Right forelimb (tissue), 1 donor: ENCODE data around the gene RARG.

Experiments
- DNase-seq: peaks from one replicate; pipeline ENCODE4 v3.0.0-alpha.2; 2018

Gene RARG

DNA sequence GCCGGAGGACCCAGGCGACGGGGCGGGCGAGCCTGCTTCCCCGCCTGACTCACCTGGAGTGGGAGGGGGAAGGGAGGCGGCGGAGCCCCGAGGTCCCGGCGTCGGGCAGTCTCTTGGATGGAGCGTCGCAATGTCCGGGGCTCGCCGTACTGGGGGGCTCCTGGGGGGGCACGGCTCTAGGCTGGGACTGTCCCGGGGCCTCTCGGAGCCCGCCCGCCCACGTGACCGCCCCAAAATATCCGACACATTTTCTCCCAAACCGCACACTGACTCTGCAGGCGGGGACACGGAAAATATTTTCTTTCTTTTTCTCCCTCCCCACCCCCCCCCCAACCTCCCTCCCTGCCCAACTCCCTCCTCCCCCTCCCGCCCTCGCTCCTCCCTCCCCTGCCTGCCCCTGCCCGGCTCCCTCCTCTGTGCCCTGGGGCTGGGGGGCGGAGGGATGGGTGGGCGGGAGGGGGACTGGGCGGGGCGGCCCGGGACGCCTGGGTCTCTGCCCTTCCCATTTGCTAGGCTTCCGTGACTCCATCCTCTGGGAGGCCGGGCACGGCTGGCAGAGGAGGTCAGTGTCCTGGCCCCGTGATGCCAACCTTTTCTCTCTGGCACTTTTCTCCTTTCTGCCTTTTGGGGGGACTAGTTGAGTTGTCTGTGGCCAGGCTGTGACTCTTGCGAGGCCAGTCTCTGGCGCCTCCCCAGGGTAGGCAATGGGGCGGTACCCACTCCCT lies at the start of gene RARG:
RARG (minus strand) TSS at position 289 of the 725 bp plus-strand sequence. CDS start 4,664 bp downstream, outside the sequence.
- peak; percentile 85 for DNase-seq

DNA sequence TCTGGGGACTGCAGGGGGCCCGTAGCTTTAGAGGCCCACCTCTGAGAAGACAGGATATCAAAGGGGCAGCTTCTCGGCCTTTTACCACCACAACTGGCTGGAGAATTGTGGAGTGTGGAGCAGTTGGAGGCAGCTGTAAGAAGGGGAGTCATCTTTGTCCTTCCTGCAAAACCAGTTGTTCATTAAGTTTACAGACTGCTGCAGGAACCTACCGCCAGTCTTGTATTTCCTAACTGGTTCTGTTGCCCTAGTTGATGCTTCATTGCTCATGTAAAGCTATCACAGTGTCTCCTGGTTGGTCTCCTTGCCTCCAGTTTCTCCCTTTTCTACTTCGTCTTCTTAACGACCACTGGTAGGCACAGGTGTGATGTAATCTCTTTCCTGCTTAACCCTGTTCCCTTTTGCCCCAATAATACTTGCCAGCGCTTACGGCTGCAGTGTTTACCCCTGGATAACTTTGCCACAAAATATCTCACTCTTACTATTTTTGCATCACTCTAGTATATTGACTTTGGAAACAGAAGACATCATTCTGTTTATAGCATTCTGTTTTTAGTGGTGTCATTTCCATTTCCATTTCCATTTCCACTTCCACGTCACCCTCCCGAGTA lies 48.0 kb upstream of the RARG start:
- no peak for DNase-seq

DNA sequence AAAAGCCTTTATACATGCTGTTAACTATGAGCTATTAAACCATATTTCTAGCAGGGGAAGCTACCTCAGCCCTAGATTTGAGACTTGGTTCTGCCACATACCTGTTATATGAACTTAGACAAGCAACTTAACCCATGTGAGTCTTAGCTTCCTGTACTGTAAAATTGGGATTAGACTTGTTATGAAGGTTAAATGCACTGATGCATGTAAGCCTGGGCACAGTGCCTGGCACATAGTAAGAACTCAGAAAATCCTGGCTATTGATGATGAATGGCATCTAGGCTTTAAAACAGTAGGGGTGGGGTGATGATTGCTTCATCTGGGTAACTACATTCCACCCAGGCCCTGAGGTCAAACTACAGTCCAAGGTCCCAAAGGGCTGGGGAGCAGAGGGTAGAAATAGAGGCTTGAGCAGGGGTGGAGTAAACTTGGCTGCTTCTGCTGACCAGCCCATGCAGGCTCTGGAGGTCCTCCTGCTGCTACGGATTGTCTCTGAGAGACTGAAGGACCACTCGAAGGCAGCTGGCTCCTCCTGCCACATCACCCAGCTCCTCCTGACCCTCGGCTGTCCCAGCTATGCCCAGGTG lies 47.4 kb upstream of the RARG start:
- DNase-seq, result no peak

DNA sequence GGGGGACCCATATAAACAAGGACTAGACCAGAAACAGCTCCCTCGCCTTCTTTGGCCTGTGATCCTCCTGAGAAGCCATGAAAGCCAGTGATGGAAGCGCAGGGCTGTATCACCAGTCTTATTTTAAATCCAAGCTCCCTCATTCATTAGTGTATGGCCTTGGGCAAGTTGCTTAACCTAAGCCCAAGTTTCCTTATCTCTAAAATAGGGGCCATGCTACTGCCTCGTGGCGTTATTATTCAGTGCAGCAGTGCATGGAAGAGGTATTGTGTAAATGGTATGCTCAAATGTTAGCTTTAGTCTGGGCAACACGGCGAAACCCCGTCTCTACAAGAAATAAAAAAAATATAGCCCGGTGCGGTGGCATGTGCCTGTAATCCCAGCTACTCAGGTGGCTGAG lies 46.0 kb upstream of the RARG start:
- DNase-seq, result no peak

DNA sequence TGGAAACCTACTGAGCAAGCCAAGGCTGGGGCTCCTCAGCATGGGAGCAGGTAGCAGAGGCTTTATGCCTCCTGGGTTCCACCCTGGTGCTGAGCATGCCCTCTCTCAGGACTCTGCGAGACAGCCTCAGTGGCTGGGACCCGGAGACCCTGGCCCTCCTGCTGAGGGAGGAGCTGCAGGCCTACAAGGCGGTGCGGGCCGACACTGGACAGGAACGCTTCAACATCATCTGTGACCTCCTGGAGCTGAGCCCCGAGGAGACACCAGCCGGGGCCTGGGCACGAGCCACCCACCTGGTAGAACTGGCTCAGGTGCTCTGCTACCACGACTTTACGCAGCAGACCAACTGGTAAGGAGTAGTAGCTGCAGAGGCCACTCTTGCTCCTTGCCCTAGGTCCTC lies 44.5 kb upstream of the RARG start:
- no peak for DNase-seq

DNA sequence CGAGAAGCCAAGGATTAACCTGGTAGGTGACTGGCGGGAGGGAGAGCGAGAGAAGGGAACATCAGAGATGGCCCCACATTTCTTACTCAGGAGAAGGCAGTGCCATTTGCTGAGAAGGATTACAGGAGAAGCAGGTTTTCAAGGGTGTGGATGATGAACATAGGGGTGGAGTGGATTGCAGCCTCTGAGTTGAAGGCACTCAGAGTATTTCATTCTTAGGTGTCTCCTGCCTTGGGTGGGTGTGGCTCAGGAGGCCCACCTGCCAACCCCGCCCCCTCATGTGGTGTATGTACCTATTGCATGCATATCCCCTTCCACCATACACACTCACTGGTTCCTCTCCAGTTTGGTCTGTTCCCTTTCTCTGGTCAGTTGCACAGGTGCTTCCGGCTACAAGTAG lies 42.4 kb upstream of the RARG start:
- DNase-seq, result no peak

DNA sequence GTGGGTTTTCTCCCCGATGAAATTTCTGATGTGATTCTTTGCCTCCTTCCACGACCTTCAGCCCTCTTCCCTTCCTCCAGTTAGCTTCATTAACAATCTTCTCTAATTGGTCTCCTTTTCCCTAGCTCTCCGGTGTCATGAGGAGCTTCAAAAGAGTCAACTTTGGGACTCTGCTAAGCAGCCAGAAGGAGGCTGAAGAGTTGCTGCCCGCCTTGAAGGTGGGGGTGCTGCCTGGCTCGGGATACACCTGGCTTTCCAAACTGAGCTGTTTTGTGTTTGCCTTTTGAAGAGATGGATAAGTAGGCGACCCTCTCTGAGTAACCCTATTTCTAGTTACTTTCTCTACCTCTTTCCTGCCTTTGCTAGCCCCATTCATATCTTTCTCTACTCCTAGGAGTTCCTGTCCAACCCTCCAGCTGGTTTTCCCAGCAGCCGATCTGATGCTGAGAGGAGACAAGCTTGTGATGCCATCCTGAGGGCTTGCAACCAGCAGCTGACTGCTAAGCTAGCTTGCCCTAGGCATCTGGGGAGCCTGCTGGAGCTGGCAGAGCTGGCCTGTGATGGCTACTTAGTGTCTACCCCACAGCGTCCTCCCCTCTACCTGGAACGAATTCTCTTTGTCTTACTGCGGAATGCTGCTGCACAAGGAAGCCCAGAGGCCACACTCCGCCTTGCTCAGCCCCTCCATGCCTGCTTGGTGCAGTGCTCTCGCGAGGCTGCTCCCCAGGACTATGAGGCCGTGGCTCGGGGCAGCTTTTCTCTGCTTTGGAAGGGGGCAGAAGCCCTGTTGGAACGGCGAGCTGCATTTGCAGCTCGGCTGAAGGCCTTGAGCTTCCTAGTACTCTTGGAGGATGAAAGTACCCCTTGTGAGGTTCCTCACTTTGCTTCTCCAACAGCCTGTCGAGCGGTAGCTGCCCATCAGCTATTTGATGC lies 36.9 kb upstream of the RARG start:
- DNase-seq, result no peak

DNA sequence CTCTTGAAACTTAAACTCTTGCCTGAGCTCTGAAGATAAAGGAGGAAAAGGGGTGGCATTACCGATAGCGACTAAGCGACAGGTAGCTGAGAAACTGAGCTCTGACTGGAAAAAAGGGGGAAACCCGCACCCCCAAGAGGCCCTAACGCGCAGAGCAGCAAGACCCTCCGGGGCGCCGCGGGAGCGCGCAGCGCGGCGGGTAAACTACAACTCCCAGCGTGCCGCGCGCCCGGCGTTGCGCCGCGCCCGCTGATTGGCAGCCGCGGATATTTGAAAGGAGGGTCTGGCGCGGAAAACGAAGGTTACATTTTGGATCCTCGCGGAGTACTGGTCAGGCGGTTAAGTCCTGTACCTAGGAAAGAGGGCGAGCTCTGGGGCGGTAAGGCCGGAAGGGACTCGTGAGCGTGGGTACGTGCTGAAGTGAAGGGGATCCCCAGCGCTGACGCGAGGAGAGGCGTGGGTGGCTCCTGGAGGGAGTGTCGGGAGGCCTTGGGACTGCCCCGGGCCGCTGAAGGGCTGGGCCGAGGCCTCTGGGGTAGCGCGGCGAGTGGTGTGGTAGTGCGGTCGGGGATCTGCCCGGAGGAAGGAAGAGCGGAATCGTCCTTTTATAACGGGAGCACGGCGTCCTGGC lies 36.1 kb upstream of the RARG start, which contains the start of gene ESPL1:
ESPL1 (plus strand) TSS at position 301 of the 631 bp plus-strand sequence. CDS start 468 bp downstream, outside the sequence.
- peak; percentile 91 for DNase-seq

DNA sequence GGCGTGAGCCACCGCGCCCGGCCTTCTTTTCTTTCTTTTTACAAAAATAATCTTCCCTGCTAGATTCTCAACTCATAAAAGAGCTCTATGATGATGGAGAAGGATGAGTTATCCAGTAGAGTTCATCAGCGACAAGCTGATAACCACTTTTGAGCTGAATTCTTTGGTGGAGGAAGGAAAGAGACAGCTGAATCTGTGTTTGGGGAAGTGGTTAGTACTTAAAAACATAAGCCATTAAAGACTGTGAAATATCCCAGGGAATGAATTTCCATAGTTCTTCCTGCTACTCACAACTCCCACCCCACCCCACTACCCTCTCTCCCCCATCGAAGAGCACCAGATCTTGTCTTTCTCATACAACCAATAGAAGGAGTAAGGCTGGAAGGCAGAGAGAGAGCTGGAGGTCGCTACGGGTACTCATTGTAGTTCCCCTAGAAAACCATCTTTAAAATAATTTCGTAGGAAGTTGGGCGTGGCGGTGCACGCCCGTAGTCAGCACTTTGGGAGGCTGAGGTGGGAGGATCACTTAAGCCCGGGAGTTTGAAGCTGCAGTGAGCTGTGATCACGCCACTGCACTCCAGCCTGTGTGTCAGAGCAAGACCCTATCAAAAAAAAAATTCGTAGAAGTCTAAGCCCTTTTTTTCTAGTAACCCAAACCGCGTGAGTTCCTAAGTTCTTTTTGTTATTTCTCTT lies 35.4 kb upstream of the RARG start:
- DNase-seq, result no peak

DNA sequence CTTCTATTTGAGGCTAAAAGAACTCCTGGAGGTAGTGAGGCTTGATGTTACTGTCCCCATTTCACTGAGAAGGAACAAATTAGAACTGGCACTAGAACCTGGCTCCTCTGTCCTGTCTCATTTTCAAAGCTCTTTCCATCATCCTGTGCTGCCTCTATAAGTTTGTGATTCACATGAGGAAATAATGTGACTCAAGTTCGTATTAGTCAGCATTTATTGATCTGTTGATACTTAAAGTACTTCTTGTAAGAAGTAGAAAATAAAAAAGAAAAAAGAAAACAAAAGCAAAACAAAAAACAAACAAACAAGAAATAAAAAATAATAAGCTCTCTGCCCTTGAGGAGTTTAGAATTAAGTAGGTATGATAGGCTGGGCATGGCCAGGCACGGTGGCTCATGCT lies 33.8 kb upstream of the RARG start:
- DNase-seq, result no peak

DNA sequence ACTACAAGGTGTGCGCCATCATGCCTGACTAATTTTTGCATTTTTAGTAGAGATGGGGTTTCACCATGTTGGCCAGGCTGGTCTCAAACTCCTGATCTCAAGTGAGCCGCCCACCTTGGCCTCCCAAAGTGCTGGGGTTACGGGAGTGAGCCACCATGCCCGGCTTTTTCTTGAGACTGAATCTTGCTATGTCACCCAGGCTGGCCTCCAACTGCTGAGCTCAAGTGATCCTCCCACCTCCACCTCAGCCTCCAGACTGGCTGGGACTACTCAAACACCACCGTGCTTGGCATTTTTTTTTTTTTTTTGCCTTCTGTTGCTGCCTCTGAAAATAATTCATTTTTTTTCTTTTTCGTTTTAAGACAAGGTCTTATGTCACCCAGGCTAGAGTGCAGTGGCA lies 27.9 kb upstream of the RARG start:
- no peak for DNase-seq

DNA sequence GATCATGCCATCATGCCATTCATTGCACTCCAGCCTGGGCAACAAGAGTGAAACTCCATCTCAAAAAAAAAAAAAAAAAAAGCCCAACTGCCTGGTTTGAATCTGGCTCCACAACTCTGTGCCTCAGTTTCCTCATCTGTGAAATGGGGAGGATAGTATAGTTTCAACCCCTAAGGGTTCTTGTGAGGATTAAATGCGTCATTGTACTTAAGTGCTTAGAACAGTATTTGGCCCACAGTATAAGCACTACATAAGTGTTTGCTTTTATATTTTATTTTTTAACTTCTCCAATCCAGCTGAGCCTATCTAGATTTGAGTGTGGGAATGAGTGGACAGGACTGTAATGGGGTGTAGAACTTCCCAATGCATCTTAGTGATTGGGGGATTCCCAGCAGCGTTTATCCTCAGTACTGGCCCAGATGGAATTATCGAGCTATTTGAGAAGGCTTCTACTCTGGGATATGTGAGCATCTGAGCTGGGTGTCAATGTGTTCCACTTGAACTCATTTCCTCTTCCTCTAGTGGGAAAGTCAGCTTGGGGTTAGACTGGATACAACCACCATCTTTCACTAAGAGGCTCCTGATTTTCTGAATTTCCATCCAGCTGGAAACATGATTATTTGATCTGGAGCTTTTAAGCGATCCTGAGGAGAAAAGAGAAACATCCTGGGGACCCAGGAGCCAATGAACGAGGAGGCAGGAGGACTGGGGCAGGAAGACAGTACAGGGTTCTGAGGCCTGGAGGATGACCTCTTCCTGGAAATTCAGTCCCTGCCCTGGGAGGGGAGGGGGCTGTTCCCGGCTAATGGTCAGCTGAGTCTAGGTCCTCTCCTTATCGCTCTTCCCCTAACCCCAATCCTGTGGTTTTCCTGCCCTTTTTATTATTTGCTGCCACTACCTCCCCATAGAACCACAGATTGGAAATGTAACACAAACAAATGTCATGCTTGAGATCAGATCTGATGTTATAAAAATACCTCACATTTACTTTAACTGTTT lies 26.8 kb upstream of the RARG start:
- DNase-seq, result no peak

DNA sequence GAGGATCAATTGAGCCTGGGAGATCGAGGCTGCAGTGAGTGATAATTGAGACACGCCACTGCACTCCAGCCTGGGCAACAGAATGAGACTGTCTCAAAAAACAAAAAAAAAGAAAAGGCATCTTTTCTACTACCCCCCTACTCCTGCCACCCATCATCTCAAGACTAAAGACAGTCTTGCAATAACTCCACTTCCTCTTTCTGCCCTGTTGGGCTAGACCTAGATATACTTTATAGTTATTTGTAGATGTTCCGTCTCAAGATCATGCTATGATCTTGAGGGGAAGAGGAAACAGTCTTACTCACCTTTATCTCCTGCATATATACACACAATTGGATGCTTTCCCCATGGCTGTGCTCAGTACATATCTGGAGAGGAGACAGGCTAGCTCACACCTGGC lies 24.0 kb upstream of the RARG start:
- DNase-seq, result no peak

DNA sequence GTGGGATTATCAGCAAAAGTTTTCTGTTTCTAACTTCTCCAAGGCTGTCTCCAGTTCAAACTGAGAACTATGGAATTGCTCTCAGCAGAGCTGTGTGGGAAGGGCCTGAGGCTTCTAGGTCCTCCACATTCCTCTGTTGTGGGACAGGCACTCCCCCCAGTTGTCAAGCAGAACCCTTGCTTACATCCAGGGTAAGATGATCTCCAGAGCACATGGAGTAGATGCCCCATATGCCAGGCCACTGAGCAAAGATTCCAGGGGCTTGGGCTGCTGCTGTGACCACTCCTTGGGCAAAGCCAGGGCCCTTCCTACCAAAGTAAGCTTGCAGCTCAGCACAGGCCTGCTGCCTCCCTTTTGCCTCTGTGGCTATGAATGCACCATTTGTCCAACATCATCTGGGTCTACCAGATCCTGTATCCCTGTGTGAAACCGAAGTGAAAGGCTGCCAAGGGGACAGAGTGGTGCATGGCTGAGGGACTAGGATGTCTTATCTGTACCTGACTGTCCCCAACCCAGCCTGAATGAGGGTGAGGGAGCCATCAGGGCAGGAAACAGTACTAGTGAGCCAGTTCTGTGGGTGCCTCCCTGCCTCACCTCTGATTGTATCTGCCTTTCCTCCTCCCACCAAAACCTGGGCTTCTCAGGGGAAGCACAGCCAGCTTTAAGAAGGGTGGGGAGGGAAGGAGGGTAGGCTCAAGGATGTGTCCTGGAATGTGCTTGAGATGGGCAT lies 23.0 kb upstream of the RARG start:
- DNase-seq, result no peak

DNA sequence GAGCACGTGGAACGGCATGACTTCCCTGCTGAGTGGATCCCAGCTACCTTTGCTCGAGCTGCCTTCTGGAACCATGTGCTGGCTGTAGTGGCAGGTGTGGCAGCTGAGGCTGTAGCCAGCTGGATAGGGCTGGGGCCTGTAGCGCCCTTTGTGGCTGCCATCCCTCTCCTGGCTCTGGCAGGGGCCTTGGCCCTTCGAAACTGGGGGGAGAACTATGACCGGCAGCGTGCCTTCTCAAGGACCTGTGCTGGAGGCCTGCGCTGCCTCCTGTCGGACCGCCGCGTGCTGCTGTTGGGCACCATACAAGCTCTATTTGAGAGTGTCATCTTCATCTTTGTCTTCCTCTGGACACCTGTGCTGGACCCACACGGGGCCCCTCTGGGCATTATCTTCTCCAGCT lies 21.3 kb upstream of the RARG start:
- no peak for DNase-seq

DNA sequence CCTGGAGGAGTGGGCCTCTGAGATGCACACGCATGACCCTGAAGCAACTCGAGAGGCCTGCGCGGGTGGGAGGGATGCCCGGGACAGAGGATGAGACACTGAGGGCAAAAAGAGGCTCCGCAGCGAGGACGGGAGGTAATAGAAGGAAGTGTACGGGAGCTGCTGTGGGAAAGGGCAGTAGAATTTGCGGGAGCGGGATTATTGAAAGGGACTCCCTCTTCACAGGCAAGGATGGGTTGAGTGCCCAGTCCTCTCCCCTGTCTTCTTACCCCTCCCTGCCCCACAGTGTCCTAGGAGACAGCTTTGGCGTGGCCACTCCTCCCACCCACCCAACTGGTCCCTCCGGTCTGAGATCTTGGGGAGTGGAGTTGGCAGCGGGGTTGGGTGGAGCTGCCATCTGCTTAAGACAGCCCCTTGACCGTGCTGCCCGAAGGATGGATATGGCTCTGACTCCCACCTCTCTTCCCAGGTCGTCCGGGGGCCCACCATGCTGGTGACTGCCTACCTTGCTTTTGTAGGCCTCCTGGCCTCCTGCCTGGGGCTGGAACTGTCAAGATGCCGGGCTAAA lies 20.4 kb upstream of the RARG start:
- DNase-seq, result no peak

DNA sequence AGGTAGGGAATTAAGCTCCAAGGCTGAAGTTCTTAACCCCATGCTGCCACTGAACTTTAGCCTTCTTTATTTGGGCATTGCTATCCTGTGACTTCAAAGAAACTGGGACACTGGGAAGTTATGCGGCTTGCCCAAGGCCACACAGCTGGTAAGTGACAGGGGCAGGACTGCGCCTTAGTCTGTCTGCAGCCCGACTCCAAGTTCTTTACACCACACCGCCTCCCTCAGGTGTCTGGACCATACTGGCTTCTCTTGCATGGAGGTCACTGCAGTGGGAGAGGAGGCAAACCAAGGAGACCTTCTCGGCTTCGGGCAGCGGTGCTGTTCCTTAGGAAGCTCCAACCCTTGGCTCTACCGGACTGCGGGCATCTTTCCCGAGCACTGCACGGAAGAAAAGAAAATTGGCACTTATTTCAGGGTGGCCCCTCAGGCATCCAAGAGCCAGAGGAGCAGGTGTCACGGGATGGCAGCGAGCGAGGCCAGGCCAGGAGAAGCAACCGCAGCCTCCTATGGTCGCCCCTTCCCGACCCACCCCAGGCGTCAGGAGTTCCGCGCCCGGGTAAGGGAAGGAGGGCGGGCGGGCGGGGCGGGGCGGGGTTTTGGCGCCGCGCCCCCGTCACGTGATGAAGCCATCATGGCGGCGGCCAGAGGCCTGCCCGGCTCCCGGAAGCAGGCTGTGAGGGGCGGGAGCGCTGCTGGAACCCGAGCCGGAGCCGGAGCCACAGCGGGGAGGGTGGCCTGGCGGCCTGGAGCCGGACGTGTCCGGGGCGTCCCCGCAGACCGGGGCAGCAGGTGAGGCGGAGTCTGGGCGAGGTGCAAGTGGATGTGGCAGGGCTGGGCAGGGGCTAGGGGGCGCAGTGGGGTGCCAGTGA lies 19.7 kb upstream of the RARG start:
- DNase-seq, result peak; percentile 94

DNA sequence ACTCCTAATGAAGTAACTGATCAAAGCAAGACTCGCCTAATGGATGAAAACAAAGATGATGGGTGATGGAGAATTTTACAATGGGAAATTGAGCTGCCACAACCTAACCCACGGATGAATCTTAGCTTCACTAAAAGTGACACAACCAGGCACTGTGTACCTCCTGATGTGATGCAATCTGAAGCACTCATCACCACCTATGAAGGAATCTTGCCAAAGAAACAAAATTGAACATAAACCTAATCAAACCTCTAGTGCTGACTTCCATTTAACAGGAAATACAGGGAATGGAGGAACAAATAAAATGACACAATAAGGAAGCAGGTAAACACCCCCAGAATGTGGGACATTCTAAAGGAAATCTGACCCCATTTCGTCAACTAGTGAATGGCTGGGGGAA lies 13.3 kb upstream of the RARG start:
- DNase-seq, result no peak

DNA sequence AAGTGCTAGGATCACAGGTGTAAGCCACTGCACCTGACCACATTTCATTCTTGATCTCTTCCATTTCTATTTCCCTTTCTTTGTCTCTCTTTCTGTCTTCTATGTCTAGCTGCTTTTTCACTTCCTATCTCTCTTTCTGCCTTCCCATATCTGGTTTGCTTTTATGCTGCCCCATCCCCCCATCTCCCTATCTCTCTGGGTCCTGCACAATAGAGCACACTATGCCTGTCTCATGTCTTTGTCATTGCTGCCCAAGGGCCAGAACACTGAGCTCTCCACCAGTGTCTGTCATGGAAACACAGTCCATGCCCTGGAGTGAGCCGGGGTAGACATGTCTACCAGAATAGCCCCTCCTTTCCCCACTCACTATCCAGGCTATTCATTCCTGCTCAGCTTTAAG lies 12.3 kb upstream of the RARG start:
- DNase-seq, result no peak
